Uterus (tissue), 4 donors: ENCODE data around the gene HDAC1. TPM values are rescaled to one million over a fixed set of nuclear protein-coding genes. Genes with fewer than 3 reads are reported as not detected.
A peak's percentile ranks its signal among the peaks of the same experiment; 100 is the strongest.

ENCODE experiments used
- DNase-seq, 2 donors: peaks; one replicate each; pipeline ENCODE4 v3.0.0-alpha.2; 2019 to 2020
- H3K27ac ChIP-seq, 2 donors: fragments of 200-600 bp; sonication (generic); 1 replicate in 1 of 2; 2 replicates in 1 of 2; pipeline ENCODE4 v1.5.1; 2016 to 2018
- H3K27me3 ChIP-seq, 2 donors: fragments of 200-600 bp; sonication (generic); one replicate each; pipeline ENCODE4 v1.5.1; 2018 to 2019; ENCODE audit warnings: control low read depth in 1 of 2
- H3K36me3 ChIP-seq, 2 donors: fragments of 200-600 bp; sonication (generic); one replicate each; pipeline ENCODE4 v1.5.1; 2019; ENCODE audit warnings: control low read depth in 1 of 2
- H3K4me1 ChIP-seq, 2 donors: fragments of 200-600 bp; sonication (generic); one replicate each; pipeline ENCODE4 v1.5.1; 2018 to 2019; ENCODE audit warnings: control low read depth in 1 of 2
- H3K4me3 ChIP-seq, 2 donors: fragments of 200-600 bp; sonication (generic); 1 replicate in 1 of 2; 2 replicates in 1 of 2; pipeline ENCODE4 v1.5.1; 2018 to 2019; ENCODE audit warnings: mild to moderate bottlenecking in 1 of 2
- H3K9me3 ChIP-seq, 2 donors: fragments of 200-600 bp; sonication (generic); one replicate each; pipeline ENCODE4 v1.5.1; 2019; ENCODE audit warnings: control low read depth in 1 of 2
- POLR2A ChIP-seq, 2 donors: fragments of 450-650 bp; IDR thresholded peaks; one replicate each; pipeline ENCODE4 v1.6.1; 2016; ENCODE audit warnings: antibody characterized with exemption in 2 of 2, mild to moderate bottlenecking in 1 of 2, moderate library complexity in 1 of 2
- intact Hi-C: fragments of 100-400 bp; cut with DNase I; formaldehyde crosslinking; loops from one replicate; pipeline ENCODE4 v1.15.1; 2023; ENCODE audit warnings: low total_unique reads
- total RNA-seq, 4 donors: library from RNA; depleted of rRNA in 3 of 4; stranded (reverse); fragments of >200 nt in 3 of 4; gene quantifications; one replicate each; pipeline versions ENCODE4 v1.1.0 to v1.2.4, GENCODE V29; 2014 to 2023
- TF ChIP-seq, protein P1 (sequence below), 4 experiments: fragments of 200-600 bp in 2 of 4; fragments of 450-650 bp in 2 of 4; sonication (generic) in 2 of 4; IDR thresholded peaks; one replicate each; pipeline ENCODE4 v1.5.1; 2016 to 2019; ENCODE audit warnings: antibody characterized with exemption in 4 of 4, mild to moderate bottlenecking in 2 of 4, moderate library complexity in 1 of 4
- donor health status: DM: yes; HTN: yes; CAD: no.

Gene HDAC1
- total RNA-seq: 100 to 1,000 TPM in 1 of 4 donors, 10 to 100 TPM in 3; 27.4 to 161 (median 91.2) TPM

DNA sequence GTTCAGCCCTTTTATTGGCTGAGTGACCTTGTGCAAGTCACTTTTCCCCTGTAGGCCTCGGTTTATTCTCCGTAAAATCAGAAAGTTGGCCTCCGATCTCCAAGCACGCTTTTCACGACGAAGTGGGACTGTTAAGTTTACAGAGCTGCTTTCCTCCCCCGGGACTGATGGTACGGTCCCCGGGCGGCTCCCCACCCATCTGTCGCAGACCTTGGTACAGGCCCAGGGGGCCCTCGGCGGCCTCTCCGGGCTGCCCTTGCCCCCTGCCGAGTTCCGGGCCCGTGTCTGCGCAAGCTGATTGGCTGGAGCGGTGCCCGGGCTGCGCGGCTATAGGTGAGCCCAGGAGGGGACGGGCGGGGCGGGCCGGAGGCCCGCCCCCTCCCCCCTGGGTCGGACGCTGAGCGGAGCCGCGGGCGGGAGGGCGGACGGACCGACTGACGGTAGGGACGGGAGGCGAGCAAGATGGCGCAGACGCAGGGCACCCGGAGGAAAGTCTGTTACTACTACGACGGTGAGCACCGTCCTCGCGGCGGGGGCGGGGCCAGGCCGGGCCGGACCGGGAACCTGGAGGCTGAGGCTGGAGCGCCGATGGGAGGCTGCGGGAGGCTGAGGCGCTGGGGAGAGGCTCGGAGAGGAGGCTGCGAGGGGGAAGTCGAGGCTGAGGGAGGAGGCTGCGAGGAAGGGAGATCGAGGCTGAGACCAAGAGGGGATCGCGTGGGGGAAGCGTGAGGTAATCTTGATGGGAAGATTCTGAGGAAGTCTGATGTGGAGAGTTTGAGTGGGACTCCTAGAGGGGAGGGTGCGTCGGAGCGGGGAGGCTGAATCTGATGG, at the start of gene HDAC1:
Gene HDAC1, plus strand, starts transcription at position 376 of the 831 bp plus-strand sequence. Its CDS starts 87 bp downstream, at position 463.
- peak; percentile 90 to 95 for DNase-seq
- Histone ChIP-seq H3K9me3 (no peaks in the 10 kb centered on the region), H3K4me3 (peak within 1 kb of the TSS; percentile 82 to 96), H3K4me1 (no peaks in the 10 kb centered on the region), H3K36me3 (no peaks in the 10 kb centered on the region), H3K27me3 (no peaks in the 10 kb centered on the region), H3K27ac (peak within 1 kb of the TSS; percentile 86 to 89)
- intact Hi-C loops: no loop called here
- TF ChIP-seq, protein P1, sequence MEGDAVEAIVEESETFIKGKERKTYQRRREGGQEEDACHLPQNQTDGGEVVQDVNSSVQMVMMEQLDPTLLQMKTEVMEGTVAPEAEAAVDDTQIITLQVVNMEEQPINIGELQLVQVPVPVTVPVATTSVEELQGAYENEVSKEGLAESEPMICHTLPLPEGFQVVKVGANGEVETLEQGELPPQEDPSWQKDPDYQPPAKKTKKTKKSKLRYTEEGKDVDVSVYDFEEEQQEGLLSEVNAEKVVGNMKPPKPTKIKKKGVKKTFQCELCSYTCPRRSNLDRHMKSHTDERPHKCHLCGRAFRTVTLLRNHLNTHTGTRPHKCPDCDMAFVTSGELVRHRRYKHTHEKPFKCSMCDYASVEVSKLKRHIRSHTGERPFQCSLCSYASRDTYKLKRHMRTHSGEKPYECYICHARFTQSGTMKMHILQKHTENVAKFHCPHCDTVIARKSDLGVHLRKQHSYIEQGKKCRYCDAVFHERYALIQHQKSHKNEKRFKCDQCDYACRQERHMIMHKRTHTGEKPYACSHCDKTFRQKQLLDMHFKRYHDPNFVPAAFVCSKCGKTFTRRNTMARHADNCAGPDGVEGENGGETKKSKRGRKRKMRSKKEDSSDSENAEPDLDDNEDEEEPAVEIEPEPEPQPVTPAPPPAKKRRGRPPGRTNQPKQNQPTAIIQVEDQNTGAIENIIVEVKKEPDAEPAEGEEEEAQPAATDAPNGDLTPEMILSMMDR (IDR thresholded peaks at IDR 0.05): peak in 1 of 4 experiments; percentile 1
- peak; percentile 25 to 49 for TF ChIP-seq POLR2A (IDR thresholded peaks at IDR 0.05)

DNA sequence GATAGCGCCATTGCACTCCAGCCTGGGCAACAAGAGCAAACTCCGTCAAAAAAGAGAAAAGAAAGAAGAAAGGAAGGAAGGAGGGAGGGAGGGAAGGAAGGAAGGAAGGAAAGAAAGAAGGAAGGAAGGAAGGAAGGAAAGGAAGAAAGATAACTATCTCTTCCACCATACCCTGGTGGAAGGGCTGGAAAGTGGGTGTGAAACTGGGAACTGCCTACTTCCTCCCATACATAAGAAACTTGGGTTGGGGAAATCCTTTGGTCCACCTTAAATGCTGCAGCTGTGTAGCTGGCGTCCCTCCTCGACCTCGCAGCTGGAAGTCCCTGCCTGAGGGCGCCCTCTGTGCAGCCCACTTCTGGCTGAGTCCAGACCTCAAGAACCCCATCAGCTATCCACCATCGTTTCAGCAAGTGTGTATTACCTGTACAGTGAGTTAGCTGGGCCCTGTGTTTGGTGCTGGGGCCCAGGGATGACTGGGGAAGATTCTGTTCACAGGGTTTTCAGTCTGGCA, 49.5 kb upstream of the HDAC1 start:
- intact Hi-C loops: loop anchor here (10.0 kb wide), 1 partner anchor 72 kb away; no protein-coding TSS in a partner anchor
- DNase-seq: peak in 1 of 2 donors; percentile 29
- TF ChIP-seq, protein P1 (IDR thresholded peaks at IDR 0.05): no peak
- TF ChIP-seq POLR2A (IDR thresholded peaks at IDR 0.05): no peak
- Histone ChIP-seq H3K27ac (peak overlapping the region in 1 of 2 donors; percentile 85), H3K4me1 (peaks cover 0 to 6% of the 10 kb centered on the region in 2 donors), H3K4me3 (no peak overlapping the region), H3K9me3 (no peaks in the 10 kb centered on the region), H3K36me3 (no peaks in the 10 kb centered on the region), H3K27me3 (no peaks in the 10 kb centered on the region)

DNA sequence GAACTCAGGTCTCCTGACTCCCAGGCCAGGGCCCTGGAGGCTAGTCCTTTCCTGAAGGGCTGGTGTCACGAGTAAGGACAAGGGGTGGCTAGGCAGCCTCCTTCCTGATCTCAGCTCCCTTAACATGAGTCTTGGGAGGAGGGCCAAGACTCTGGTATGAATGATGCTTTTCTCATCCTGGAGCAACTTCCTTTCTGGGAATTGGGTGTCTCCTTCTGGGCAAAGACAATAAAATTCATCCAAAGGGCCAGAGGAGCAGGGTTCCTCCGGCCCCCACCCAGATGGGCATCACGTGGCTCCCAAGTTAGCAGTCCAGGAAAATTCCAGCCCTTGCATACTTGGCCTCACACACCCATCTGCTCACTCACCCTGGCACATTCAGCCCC, 45.0 kb upstream of the HDAC1 start, which contains the start of gene FAM167B:
Gene FAM167B, plus strand, starts transcription at position 335 of the 386 bp plus-strand sequence. CDS start 200 bp downstream, outside the sequence.
- H3K27me3 ChIP-seq: no peaks in the 10 kb centered on the region
- no peak within 1 kb of the TSS for H3K4me3 ChIP-seq
- H3K9me3 ChIP-seq: no peaks in the 10 kb centered on the region
- H3K4me1 ChIP-seq: no peaks in the 10 kb centered on the region
- no peaks in the 10 kb centered on the region for H3K36me3 ChIP-seq
- H3K27ac ChIP-seq: peak within 1 kb of the TSS; percentile 67
- peak; percentile 44 to 74 for DNase-seq
- TF ChIP-seq POLR2A (IDR thresholded peaks at IDR 0.05): no peak
- TF ChIP-seq, protein P1 (IDR thresholded peaks at IDR 0.05): no peak
- intact Hi-C loops: loop anchor here (10.0 kb wide), 1 partner anchor 68 kb away; no protein-coding TSS in a partner anchor

DNA sequence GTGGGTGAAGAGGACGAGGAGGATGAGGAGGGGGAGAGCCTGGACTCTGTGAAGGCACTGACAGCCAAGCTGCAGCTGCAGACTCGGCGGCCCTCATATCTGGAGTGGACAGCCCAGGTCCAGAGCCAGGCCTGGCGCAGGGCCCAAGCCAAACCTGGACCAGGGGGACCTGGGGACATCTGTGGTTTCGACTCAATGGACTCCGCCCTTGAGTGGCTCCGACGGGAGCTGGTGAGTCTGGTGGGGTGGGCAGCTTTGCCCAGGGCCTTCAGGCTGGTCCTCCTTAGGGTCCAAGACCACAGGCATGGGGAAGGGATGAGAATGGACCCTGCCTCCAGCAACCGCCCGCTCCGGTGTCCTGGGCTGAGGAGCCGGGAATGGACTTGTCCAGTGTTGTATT, 44.4 kb upstream of the HDAC1 start:
- Histone ChIP-seq H3K27me3 (no peaks in the 10 kb centered on the region), H3K36me3 (no peaks in the 10 kb centered on the region), H3K4me3 (no peak overlapping the region), H3K27ac (peak overlapping the region; percentile 67), H3K9me3 (no peaks in the 10 kb centered on the region), H3K4me1 (no peaks in the 10 kb centered on the region)
- intact Hi-C loops: loop anchor here (10.0 kb wide), 1 partner anchor 67 kb away; no protein-coding TSS in a partner anchor
- TF ChIP-seq, protein P1 (IDR thresholded peaks at IDR 0.05): no peak
- TF ChIP-seq POLR2A (IDR thresholded peaks at IDR 0.05): no peak
- DNase-seq: peak in 1 of 2 donors; percentile 21
